GM19193 (cell line): ENCODE measurements around the gene CST3.

Experiments
- POLR2A ChIP-seq: IDR thresholded peaks from 4 replicates; pipeline ENCODE4 v1.6.1; 2011; ENCODE audit not compliant: insufficient read depth, insufficient read length; ENCODE audit errors: extremely low read depth

Gene CST3

GRCh38 chr20:23637282-23638221 is at the start of gene CST3:
TSS of gene CST3 (minus strand) at chr20:23637955. CDS start at chr20:23637862, 93 bp downstream.
- TF ChIP-seq POLR2A: peak; percentile 75

GRCh38 chr20:23686046-23686750 is 48.4 kb upstream of the CST3 start:
- no peak for TF ChIP-seq POLR2A

- no peak for TF ChIP-seq POLR2A
Measured at GRCh38 chr20:23684261-23684660, 46.5 kb upstream of the CST3 start.

DNA sequence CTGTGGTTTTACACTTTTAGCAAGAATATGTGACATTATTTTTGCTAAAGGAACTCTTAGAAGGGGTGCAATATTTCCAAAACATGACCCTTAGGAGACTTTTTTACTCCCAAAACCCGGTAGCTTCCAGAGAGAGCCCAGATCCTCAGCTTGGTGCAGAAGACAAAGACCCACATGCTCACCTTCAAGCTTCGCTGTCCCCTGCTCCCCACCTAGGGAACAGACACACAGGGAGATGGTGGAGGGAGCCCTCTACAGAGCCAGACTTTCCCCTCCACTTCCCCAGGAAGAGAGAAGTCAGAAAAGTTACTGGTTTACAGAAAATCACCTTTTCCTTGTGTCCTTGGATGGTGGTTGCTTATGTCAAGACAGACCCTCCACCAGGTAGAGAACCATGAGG is 46.1 kb upstream of the CST3 start:
- TF ChIP-seq POLR2A: no peak

DNA sequence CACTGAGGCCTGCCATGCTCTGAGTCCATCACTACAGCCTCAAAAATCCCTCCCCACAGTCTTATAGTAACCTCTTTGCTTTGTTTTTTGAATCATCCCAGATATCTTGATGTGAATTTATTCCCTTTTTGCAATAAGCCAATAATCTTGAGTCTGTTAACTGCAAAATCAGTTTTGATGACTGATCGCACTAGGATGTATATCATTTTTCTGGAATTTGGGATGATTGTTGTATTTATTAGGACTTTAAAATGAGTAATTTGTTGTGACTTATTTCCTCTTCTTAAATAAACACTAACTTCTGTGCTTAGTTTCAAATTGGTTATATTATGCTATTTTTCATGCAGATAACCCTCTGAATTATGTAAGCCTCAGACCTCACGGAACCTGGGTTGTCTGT is 45.5 kb upstream of the CST3 start:
- no peak for TF ChIP-seq POLR2A

DNA sequence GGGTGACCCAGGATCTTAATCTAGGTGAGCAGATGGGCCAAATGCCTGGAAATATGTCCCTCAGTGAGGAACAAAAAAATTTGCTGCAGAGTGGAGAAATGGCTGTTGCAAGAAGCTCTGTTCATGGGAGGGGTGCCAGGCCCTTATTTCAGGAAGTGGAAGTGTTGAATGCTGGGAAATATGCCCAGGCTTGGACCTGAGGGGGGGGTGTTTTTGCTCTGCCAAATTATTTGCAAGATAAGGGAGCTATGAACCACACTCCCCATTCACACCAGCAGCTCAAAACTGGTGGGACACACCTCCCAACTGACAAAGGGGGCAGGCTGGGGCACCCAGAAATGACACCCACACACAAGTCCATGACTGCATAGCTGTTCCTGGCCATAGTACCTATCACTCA is 42.4 kb upstream of the CST3 start:
- TF ChIP-seq POLR2A: no peak

DNA sequence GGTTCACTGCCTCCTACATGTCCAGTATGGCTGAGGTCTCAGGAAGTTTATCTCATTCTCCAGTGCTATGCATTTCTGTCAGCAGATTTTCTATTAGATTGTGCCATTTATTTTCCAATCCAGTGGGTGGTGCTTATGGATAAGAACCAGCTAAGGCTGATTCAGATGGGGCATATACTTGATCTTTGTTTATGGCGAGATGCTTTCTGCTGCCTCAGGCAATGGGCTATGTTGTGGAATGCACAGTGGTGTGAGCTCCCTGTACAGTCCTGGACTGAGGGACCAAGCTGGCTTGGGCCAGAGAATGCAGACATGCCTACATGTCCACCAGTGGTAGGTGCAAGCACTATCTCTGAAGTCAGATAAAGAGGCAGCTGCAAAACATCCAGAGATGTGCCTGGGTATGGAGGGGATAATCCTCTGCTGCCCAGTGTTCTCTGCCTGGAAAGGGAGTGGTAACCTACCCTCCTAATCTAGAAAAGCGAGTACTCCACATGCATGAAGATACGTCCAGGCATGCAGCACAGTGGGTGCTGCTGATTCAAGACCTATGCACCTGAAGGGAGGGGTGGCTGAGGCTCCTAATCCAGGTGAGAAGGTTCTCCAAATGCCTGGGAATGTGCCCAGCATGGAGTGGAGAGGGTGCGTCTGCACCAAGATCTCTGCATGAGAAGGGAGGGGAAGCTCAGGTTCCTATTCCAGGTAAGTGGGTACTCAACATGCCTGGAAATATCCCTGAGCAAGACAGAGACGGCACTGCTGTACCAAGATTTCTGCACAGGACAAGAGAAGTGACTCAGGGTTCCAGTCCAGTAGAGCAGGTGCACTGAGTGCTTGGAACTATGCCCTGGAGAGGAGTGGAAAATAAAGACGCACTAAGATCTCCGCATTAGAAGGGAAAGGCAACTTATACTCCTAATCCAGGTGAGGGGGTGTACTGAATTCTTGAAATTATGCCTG is 41.7 kb upstream of the CST3 start:
- no peak for TF ChIP-seq POLR2A

DNA sequence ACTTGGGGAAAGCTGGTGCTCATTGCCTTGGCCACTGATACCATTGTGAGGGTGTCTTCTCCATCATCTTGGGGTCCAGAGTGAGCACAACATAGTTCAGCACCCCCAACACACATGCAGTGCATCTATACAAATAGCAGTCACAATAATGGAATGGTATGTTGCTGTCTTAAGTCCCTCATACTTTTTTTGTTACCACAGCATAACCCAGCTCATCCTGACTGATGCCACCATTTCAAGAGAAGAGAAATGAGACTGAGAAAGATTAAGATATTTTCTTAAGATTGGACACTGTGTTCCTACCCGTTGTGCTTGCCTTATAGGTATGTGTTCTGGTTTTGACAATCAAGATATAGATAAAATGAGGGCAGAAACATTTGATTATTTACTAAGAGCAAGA is 35.5 kb upstream of the CST3 start:
- TF ChIP-seq POLR2A: no peak

DNA sequence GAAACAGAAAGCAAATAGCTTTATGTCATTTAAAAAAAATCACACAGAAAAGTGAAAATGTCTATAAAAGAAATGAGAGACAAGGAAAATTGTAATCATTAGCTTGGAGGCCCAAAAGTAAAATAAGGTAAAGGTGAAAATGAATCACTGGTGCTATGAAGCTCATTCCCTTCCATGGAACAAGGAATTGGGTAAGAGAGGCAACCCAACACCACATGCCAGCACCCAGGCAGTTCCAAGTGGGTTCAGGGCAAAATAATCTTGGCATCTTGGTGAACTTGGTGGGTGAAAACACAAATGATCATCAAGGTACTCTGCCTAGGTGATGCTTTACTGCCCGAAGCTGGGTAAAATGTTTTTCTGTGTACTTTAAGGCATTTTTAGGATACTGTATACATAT is 34.4 kb upstream of the CST3 start:
- no peak for TF ChIP-seq POLR2A

GRCh38 chr20:23671479-23671878 is 33.7 kb upstream of the CST3 start:
- TF ChIP-seq POLR2A: no peak

GRCh38 chr20:23670361-23670760 is 32.6 kb upstream of the CST3 start:
- no peak for TF ChIP-seq POLR2A

DNA sequence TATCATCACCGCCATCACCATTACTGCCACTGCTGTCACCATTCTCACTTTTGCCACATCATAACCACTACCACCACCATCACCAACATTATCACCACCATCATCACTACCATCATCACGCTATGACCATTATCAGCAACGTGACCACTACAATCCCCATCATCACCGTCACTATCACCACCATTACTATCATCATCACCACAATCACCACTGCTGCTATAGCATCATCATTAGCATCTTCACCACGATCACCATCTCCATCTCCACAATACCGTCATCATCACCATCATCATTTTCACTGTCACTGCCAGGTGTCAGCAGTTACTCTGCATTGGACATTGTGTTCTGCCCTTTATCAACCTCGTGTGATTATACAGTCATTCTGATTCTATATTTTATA is 32.1 kb upstream of the CST3 start:
- no peak for TF ChIP-seq POLR2A

- TF ChIP-seq POLR2A: no peak
Measured at GRCh38 chr20:23669327-23669726, 31.6 kb upstream of the CST3 start.

DNA sequence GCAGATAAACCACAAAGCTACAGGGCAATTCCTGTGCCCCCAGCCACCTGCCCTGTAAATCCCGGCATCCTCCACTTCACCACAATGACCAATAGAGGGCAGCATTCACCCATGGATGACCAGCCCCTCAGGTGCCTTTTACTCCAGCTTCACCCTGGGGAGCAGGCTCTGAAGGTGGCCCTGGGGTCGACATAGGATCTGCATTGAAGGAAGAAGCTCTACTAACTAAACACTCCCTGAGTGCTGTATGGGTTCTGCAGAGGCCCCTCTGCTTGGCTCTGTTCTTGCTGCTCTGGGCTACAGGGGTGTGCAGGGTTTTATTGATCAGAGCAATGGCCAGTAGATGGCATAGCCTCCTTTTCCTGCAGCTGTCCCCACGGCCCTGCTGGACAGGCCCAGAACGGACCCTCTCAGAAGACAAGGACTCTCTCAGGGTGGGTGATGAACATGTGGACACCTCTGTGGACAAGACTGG is 30.8 kb upstream of the CST3 start:
- no peak for TF ChIP-seq POLR2A

DNA sequence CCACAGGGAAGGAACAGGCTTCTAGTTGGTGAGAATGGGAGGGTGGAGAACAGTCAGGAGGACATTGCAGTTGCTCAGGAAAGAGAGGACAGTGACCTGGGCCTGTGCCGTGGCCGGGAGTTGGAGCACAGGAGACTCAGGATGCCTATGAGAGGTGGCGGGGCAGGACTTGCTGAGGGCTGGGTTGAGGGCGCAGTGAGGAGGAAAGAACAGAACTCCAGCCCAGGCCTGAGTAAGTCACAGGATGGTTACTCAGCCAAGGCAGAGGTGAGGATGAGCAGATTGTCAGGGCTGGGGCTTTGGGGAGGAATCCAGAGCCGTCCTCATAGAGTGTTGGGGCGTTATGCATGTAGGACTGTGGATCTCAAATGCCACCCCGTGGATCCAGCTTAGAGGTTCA is 29.9 kb upstream of the CST3 start:
- TF ChIP-seq POLR2A: no peak
